HFFc6 (cell line): ENCODE measurements around the gene SORBS2. TPM values are rescaled to one million over a fixed set of nuclear protein-coding genes. Genes with fewer than 3 reads are reported as not detected.
"Not testable (repeated sequence)": the region's sequence is repeated elsewhere in the genome, so short reads cannot be mapped to it uniquely, and the experiment has no call there.

Experiments used
- DNase-seq: peaks from one replicate; pipeline ENCODE4 v3.0.0-alpha.2; 2018
- H3K27ac Mint-ChIP-seq: 2 replicates; pipeline ENCODE4 v1.8.0; 2020; ENCODE audit warnings: mild to moderate bottlenecking, mixed read lengths
- H3K27me3 Mint-ChIP-seq: 2 replicates; pipeline ENCODE4 v1.8.0; 2021; ENCODE audit warnings: mild to moderate bottlenecking, moderate library complexity, mixed read lengths; ENCODE audit not compliant: insufficient read depth
- H3K36me3 Mint-ChIP-seq: 2 replicates; pipeline ENCODE4 v1.8.0; 2021; ENCODE audit warnings: low read depth, mixed read lengths
- H3K4me1 Mint-ChIP-seq: 2 replicates; pipeline ENCODE4 v1.8.0; 2020; ENCODE audit warnings: low read depth, mixed read lengths
- H3K4me3 Mint-ChIP-seq: 2 replicates; pipeline ENCODE4 v1.8.0; 2020; ENCODE audit warnings: mild to moderate bottlenecking, moderate library complexity, mixed read lengths
- H3K9me3 Mint-ChIP-seq: 2 replicates; pipeline ENCODE4 v1.8.0; 2020; ENCODE audit warnings: mild to moderate bottlenecking, mixed read lengths
- CTCF ChIP-seq: fragments of 200-600 bp; sonication (generic); IDR thresholded peaks from 2 replicates; pipeline ENCODE4 v1.5.0; 2021; ENCODE audit warnings: antibody characterized with exemption, mild to moderate bottlenecking
- total RNA-seq, 6 experiments: library from RNA; stranded (reverse); fragmentation: NEBNext Ultra II Directional; extraction: Animal tissue kit (Norgen Biotek cat#: 25700); gene quantifications; 2 replicates in 1 of 6; 3 replicates in 5 of 6; pipeline ENCODE4 v1.2.3, GENCODE V29; 2021

Gene SORBS2
- total RNA-seq, 6 experiments from 2014 or later, result 0.48 to 3.6 (median 0.72) TPM

DNA sequence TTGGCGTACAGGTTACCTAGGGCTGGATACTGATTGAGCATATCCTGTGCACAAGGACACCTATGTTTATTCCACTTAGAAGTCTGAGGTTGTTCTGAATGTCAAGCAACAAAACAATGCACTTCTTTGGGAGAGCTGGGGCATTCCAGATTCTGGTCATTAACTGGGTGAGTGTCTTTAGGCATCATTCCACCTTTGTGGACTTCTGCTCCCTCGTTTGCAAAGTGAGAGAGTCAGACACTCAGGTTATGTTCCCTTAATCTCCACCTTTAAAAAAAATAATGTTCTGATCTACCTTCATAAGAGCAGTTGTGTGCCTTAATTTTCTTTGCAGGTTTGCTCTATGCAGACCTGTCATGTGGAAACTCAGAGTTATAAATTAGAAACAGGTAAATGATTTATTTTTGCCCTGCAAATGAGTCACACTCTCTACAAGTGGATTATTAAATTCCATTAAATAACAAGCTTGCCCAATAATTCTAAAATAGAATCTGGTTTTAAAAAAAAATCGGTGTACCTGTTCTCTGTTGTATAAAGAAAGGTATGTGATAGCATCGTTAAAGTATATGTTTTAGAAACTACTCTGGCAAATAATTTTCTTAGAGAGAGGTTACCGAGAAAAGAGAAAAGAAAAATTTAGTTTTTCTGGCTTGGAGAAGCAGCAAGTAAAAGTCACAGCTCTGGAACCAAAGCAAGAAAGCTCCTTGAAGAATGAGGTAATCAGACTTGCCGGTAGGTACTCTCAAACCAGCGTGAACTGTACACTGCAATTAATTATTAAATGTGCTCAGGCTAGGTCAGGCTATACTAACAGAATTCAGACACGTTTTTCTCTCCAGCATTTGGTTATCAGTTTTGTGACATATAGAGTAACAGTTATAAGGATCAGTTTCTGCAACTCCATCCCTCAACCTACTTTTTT, 93.2 kb downstream of the SORBS2 start:
- no peaks in the 10 kb centered on the region for H3K36me3 Mint-ChIP-seq
- H3K4me3 Mint-ChIP-seq, result no peak overlapping the region
- DNase-seq, result no peak
- no peaks in the 10 kb centered on the region for H3K4me1 Mint-ChIP-seq
- TF ChIP-seq CTCF, result no peak
- H3K9me3 Mint-ChIP-seq, result no peaks in the 10 kb centered on the region
- H3K27me3 Mint-ChIP-seq, result peaks cover 12% of the 10 kb centered on the region; the same call in 1 of the 2 replicates
- no peak overlapping the region for H3K27ac Mint-ChIP-seq

DNA sequence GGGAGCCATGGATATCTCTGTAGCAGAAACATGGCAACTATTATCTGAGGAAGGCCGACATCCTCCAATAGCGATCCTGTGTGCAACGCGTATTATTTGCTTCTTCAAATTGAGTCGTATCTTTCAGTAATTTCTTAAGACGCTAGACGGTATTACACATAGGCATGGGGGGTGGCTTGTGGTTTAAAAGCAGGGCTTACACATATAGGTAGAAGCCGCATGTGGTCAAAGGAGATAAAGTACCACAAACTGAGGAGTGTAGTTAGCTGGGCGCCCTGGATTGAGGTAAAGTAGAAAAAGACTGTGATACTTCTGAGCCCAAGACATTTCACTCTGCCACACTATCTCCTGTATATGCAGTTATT, 94.6 kb downstream of the SORBS2 start:
- TF ChIP-seq CTCF, result no peak
- no peaks in the 10 kb centered on the region for H3K9me3 Mint-ChIP-seq

GRCh38 chr4:185716577-185717376, 95.2 kb downstream of the SORBS2 start:
- no peaks in the 10 kb centered on the region for H3K36me3 Mint-ChIP-seq
- H3K4me3 Mint-ChIP-seq, result no peak overlapping the region
- H3K27me3 Mint-ChIP-seq, result peaks cover 15% of the 10 kb centered on the region
- DNase-seq, result no peak
- H3K9me3 Mint-ChIP-seq, result no peaks in the 10 kb centered on the region
- H3K27ac Mint-ChIP-seq, result no peak overlapping the region
- TF ChIP-seq CTCF, result no peak
- H3K4me1 Mint-ChIP-seq, result peaks cover 12% of the 10 kb centered on the region

More for the DNA sequence above, 94.6 kb downstream of the SORBS2 start:
- H3K4me1 Mint-ChIP-seq, result peaks cover 8% of the 10 kb centered on the region
- H3K27ac Mint-ChIP-seq, result no peak overlapping the region
- DNase-seq, result no peak
- H3K4me3 Mint-ChIP-seq, result no peak overlapping the region
- no peaks in the 10 kb centered on the region for H3K36me3 Mint-ChIP-seq
- peaks cover 15% of the 10 kb centered on the region for H3K27me3 Mint-ChIP-seq

DNA sequence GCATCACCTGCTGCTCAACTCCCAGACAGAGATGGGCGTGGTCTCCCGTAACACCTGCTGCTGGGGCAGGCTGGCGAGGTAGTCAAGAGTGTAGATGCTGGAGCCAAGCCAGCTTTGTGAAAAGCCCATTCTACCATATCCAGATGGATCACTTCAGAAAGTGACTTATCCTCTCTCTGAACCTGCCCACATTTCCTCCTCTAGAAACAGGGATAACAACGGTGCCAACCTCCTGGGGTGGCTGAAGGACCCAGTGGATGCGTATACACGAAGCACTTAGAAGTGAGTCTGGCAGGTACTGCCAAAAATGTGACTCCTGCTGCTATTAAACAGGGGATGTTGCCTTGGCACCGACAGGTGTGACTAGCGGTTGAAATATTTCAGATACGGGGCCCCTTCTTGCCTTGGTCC, 95.8 kb downstream of the SORBS2 start:
- H3K36me3 Mint-ChIP-seq, result no peaks in the 10 kb centered on the region
- no peak for TF ChIP-seq CTCF
- peaks cover 15% of the 10 kb centered on the region for H3K27me3 Mint-ChIP-seq
- no peak overlapping the region for H3K27ac Mint-ChIP-seq
- no peaks in the 10 kb centered on the region for H3K9me3 Mint-ChIP-seq
- DNase-seq, result no peak
- no peak overlapping the region for H3K4me3 Mint-ChIP-seq
- H3K4me1 Mint-ChIP-seq, result peaks cover 15% of the 10 kb centered on the region

DNA sequence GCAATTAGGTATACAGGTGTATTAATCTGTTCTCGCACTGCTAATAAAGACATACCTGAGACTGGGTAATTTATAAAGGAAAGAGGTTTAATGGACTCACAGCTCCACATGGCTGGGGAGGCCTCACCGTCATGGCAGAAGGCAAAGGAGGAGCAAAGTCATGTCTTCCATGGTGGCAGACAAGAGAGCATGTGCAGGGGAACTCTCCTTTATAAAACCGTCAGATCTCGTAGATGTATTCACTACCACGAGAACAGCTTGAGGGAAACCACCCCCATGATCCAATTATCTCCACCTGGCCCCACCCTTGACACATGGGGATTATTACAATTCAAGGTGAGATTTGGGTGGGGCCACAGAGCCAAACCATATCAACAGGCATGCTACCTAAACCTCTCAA, 97.5 kb downstream of the SORBS2 start:
- H3K4me3 Mint-ChIP-seq, H3K27ac Mint-ChIP-seq, H3K36me3 Mint-ChIP-seq, H3K27me3 Mint-ChIP-seq, DNase-seq, H3K9me3 Mint-ChIP-seq: not testable (repeated sequence)
- H3K4me1 Mint-ChIP-seq, result peaks cover 28% of the 10 kb centered on the region

DNA sequence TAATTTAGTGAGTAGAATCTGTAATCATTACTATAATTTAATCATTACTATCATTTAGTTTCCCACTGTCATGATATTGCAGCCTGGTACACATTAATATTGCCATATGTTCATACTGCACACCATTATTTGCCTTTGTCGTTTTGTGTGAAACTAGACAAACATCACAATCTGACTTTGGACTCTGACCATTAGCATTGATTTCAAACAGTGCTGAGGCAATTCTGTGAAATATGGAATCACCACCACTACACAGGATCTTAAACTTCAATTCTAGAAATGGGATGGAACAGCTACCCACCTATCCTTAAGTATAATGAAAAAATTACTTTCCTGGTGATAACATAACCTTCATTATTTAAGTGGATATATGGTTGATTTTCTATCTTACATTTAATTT, 98.3 kb downstream of the SORBS2 start:
- peaks cover 5% of the 10 kb centered on the region for H3K27me3 Mint-ChIP-seq
- no peak overlapping the region for H3K27ac Mint-ChIP-seq
- peaks cover 30% of the 10 kb centered on the region for H3K4me1 Mint-ChIP-seq
- no peak for TF ChIP-seq CTCF
- no peak overlapping the region for H3K4me3 Mint-ChIP-seq
- H3K9me3 Mint-ChIP-seq, result no peaks in the 10 kb centered on the region
- no peak for DNase-seq
- H3K36me3 Mint-ChIP-seq, result no peaks in the 10 kb centered on the region
